AG04450 (cell line): ENCODE measurements around the gene PDXP. TPM values are rescaled to one million over a fixed set of nuclear protein-coding genes. Genes with fewer than 3 reads are reported as not detected.

Experiments used
- CTCF ChIA-PET: fragments of 300-600, 350-600 bp; formaldehyde crosslinking; extraction: SDS; loops from one replicate; lab custom pipeline; 2022; ENCODE audit warnings: antibody characterized with exemption, inconsistent platforms; lab: Charles Lee
- POLR2A ChIA-PET: fragments of 350-600 bp; formaldehyde crosslinking; extraction: SDS; loops from one replicate; lab custom pipeline; 2021; ENCODE audit warnings: antibody characterized with exemption, inconsistent platforms; lab: Yijun Ruan, JAX
- DNase-seq: peaks from one replicate; pipeline ENCODE4 v3.0.0-alpha.2; 2011; ENCODE audit warnings: low read depth, low spot score
- H3K27ac ChIP-seq: one replicate; pipeline ENCODE4 v1.5.1; 2012; ENCODE audit warnings: low read depth, low read length, control low read depth
- H3K27me3 ChIP-seq: one replicate; pipeline ENCODE4 v1.6.0; 2012; ENCODE audit warnings: low read length; ENCODE audit not compliant: control insufficient read depth, insufficient read depth
- H3K4me3 ChIP-seq: 2 replicates; pipeline ENCODE4 v1.5.1; 2011; ENCODE audit warnings: mild to moderate bottlenecking, low read depth, low read length, control low read depth
- H3K9me3 ChIP-seq: 2 replicates; pipeline ENCODE4 v1.5.1; 2012; ENCODE audit warnings: low read length; ENCODE audit not compliant: control insufficient read depth, insufficient read depth
- CTCF ChIP-seq: IDR thresholded peaks from 2 replicates; pipeline ENCODE4 v1.5.1; 2011; ENCODE audit warnings: low read depth, low read length, control low read depth, inconsistent platforms
- polyA plus RNA-seq: library from polyadenylated mRNA; depleted of rRNA; stranded (reverse); fragments of >200 nt; gene quantifications from 2 replicates; pipeline ENCODE4 v1.2.3, GENCODE V29; 2011

Gene PDXP
- polyA plus RNA-seq, 1 experiment: 11.7 TPM

- no peak for TF ChIP-seq CTCF
- no peak for DNase-seq
- Histone ChIP-seq H3K4me3 (no peak overlapping the region), H3K27me3 (no peaks in the 10 kb centered on the region), H3K9me3 (no peaks in the 10 kb centered on the region; the same call in 1 of the 2 replicates), H3K27ac (no peak overlapping the region)
- ChIA-PET POLR2A (no interaction called here), CTCF (interaction anchor here (0.6 to 1.2 kb wide), 10 partner anchors 9 to 71 kb away, joined by 3 to 5 read pairs (median 3); partner anchors contain the start of gene SH3BP1)
These were observed 34.5 kb upstream of the PDXP start for GRCh38 chr22:37624017-37624365.

GRCh38 chr22:37624876-37625275 lies 33.6 kb upstream of the PDXP start:
- CTCF ChIA-PET: interaction anchor here (0.7 to 2.6 kb wide), 7 partner anchors 8 to 71 kb away, joined by 3 to 10 read pairs (median 5); no protein-coding TSS in a partner anchor
- POLR2A ChIA-PET: interaction anchor here (0.9 to 1.5 kb wide), 3 partner anchors 8 to 15 kb away, joined by 3 to 4 read pairs (median 3); no protein-coding TSS in a partner anchor
- Histone ChIP-seq H3K27ac (peak overlapping the region; percentile 21), H3K4me3 (no peak overlapping the region), H3K27me3 (no peaks in the 10 kb centered on the region), H3K9me3 (no peaks in the 10 kb centered on the region; the same call in 1 of the 2 replicates)
- no peak for DNase-seq
- no peak for TF ChIP-seq CTCF

- H3K27me3 ChIP-seq: no peaks in the 10 kb centered on the region
- no peak overlapping the region for H3K27ac ChIP-seq
- no peak for TF ChIP-seq CTCF
- H3K4me3 ChIP-seq: no peak overlapping the region
- ChIA-PET POLR2A (interaction anchor here (1.5 kb wide), 1 partner anchor 12 kb away, joined by 3 read pairs; no protein-coding TSS in a partner anchor), CTCF (interaction anchor here (0.7 to 2.6 kb wide), 6 partner anchors 8 to 70 kb away, joined by 3 to 10 read pairs (median 4); no protein-coding TSS in a partner anchor)
- DNase-seq: no peak
- no peaks in the 10 kb centered on the region; the same call in 1 of the 2 replicates for H3K9me3 ChIP-seq
These were observed 32.8 kb upstream of the PDXP start for GRCh38 chr22:37625737-37626136.

GRCh38 chr22:37626144-37626543 lies 32.4 kb upstream of the PDXP start:
- ChIA-PET POLR2A (interaction anchor here (0.6 kb wide), 1 partner anchor 60 kb away, joined by 4 read pairs; the partner anchor contains the start of gene NOL12), CTCF (interaction anchor here (1.1 to 2.6 kb wide), 4 partner anchors 8 to 69 kb away, joined by 3 to 10 read pairs (median 6); no protein-coding TSS in a partner anchor)
- no peak for TF ChIP-seq CTCF
- H3K27me3 ChIP-seq: no peaks in the 10 kb centered on the region
- H3K4me3 ChIP-seq: no peak overlapping the region
- H3K9me3 ChIP-seq: no peaks in the 10 kb centered on the region; the same call in 1 of the 2 replicates
- DNase-seq: no peak
- H3K27ac ChIP-seq: peak overlapping the region; percentile 21

GRCh38 chr22:37626556-37627075 lies 31.9 kb upstream of the PDXP start:
- no peak for TF ChIP-seq CTCF
- Histone ChIP-seq H3K27ac (peak overlapping the region; percentile 21), H3K9me3 (no peaks in the 10 kb centered on the region; the same call in 1 of the 2 replicates), H3K27me3 (no peaks in the 10 kb centered on the region), H3K4me3 (no peak overlapping the region)
- no peak for DNase-seq
- ChIA-PET CTCF (interaction anchor here (1.1 to 2.6 kb wide), 2 partner anchors 8 to 17 kb away, joined by 3 to 10 read pairs; no protein-coding TSS in a partner anchor), POLR2A (interaction anchor here (0.6 kb wide), 1 partner anchor 59 kb away, joined by 4 read pairs; the partner anchor contains the start of gene NOL12)
